ENCODE data around the gene FAM171A1. TPM values are rescaled to one million over a fixed set of nuclear protein-coding genes. Genes with fewer than 3 reads are reported as not detected.

FAM171A1 gene
- total and polyA plus RNA-seq, 5 donors from 2014 or later, result 2.4 to 4.8 (median 4.5) TPM

DNA sequence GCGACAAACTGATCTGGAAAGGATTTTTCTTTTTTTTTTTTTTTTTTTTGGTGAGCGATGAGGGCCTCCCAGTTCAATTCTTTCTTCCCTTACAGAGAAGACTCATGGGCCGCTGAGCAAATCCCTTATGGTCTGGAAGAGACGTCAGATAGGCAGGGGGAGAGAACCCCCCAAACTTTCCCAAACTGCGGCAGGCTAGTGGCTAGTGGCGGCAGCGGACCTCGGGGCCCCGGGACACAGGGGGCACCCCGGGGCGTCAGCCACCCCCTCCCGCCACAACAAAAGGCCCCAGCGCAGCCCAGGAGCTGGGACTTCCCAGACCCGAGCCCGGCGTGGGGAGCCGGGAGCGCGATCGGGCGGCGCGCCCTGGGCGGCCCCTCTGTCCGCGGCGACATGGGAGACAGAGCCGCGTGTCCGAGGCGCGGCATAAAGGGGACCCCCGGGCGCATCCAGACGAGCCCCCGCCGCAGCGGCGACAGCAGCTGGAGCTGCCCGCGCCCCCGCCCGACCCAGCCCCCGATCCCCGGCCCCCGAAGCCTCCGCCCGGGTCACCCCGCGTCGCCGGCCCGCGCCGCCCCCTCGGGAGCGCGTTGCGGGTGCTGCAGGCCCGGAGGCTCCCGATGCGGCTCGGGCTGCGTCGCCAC is 755 bp downstream of the FAM171A1 start:
- H3K4me1 Mint-ChIP-seq, result peaks cover 0 to 8% (median 5%) of the 10 kb centered on the region in 4 donors
- ATAC-seq (ENCODE audit: low read depth in 2 of 2) (peak in 1 of 2 donors; percentile 9), DNase-seq (no peak)
- Histone ChIP-seq H3K4me3 (ENCODE audit: low read depth, low read length) (no peak overlapping the region), H3K9me3 (ENCODE audit: control insufficient read depth in 2 of 2, low read length in 2 of 2) (no peaks in the 10 kb centered on the region), H3K27me3 (ENCODE audit: control insufficient read depth, insufficient read depth, low read length) (peaks cover 37% of the 10 kb centered on the region), H3K27ac (ENCODE audit: insufficient read depth, low read length, poor library complexity, severe bottlenecking) (no peak overlapping the region), H3K4me1 (ENCODE audit: control insufficient read depth, insufficient read depth, low read length, poor library complexity, severe bottlenecking) (peaks cover 7% of the 10 kb centered on the region), H3K36me3 (ENCODE audit: control insufficient read depth, insufficient read depth, low read length) (no peaks in the 10 kb centered on the region)
- H3K27ac Mint-ChIP-seq, result no peak overlapping the region
- H3K36me3 Mint-ChIP-seq, result no peaks in the 10 kb centered on the region
- H3K9me3 Mint-ChIP-seq, result peaks cover 0 to 2% (median 0%) of the 10 kb centered on the region in 7 donors
- peak overlapping the region; percentile 15 to 86 (median 82) for H3K4me3 Mint-ChIP-seq
- peaks cover 79% of the 10 kb centered on the region for H3K27me3 Mint-ChIP-seq

DNA sequence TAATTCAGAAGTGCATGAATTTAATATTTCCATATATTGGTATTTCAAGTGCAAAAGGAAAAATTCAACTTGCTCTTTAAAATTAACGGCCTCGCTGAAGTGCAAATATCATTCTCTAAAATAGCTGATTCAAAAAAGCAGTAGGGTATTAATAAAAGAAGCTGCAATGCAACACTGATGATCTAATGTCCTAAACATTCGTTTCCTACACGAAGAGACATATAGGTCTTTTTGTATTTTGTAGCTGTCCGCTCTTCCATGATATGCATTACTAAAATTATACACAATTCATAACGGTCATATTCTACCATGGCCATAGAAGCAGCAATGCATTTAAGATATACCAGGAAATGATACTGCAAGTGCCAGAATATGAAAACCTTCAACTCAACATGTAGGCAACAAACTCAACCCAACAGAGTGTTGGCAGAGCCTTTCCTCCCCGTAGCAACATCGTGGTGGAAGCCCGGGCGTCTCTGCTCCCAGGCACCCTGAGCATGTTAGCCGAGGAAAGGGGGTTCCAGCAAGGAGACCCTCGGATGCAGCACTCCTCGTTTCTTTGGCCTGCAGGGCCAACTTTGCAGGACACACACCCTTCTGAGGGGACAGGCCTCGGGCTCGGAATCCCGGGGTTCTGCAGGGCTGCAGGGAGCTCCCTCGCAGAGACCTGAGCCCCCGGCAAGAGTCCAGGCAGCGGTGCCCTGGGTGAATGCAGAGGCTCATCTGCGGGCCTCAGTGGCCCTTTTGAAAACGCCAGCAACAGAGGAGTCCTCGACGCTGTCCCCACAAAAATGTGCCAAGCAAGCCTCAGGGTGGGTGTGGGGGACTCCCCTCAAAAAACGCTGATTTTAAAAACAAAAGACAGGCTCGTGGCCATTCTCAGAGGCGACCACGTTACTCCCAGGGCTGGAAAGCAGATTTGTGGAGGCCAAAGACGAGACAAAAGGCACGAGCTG is 1.6 kb downstream of the FAM171A1 start:
- H3K4me3 Mint-ChIP-seq, result peak overlapping the region; percentile 15 to 86 (median 82)
- no peak overlapping the region for H3K4me3 ChIP-seq (ENCODE audit: low read depth, low read length)
- no peaks in the 10 kb centered on the region for H3K9me3 ChIP-seq (ENCODE audit: control insufficient read depth in 2 of 2, low read length in 2 of 2)
- no peak overlapping the region for H3K27ac Mint-ChIP-seq
- H3K36me3 ChIP-seq (ENCODE audit: control insufficient read depth, insufficient read depth, low read length), result no peaks in the 10 kb centered on the region
- peaks cover 7% of the 10 kb centered on the region for H3K4me1 ChIP-seq (ENCODE audit: control insufficient read depth, insufficient read depth, low read length, poor library complexity, severe bottlenecking)
- ATAC-seq (ENCODE audit: low read depth in 2 of 2), result no peak
- no peak overlapping the region for H3K27ac ChIP-seq (ENCODE audit: insufficient read depth, low read length, poor library complexity, severe bottlenecking)
- H3K36me3 Mint-ChIP-seq, result no peaks in the 10 kb centered on the region
- peaks cover 37% of the 10 kb centered on the region for H3K27me3 ChIP-seq (ENCODE audit: control insufficient read depth, insufficient read depth, low read length)
- DNase-seq, result no peak
- peaks cover 0 to 8% (median 5%) of the 10 kb centered on the region in 4 donors for H3K4me1 Mint-ChIP-seq
- peaks cover 83% of the 10 kb centered on the region for H3K27me3 Mint-ChIP-seq
- H3K9me3 Mint-ChIP-seq, result peaks cover 0 to 3% (median 0%) of the 10 kb centered on the region in 7 donors

DNA sequence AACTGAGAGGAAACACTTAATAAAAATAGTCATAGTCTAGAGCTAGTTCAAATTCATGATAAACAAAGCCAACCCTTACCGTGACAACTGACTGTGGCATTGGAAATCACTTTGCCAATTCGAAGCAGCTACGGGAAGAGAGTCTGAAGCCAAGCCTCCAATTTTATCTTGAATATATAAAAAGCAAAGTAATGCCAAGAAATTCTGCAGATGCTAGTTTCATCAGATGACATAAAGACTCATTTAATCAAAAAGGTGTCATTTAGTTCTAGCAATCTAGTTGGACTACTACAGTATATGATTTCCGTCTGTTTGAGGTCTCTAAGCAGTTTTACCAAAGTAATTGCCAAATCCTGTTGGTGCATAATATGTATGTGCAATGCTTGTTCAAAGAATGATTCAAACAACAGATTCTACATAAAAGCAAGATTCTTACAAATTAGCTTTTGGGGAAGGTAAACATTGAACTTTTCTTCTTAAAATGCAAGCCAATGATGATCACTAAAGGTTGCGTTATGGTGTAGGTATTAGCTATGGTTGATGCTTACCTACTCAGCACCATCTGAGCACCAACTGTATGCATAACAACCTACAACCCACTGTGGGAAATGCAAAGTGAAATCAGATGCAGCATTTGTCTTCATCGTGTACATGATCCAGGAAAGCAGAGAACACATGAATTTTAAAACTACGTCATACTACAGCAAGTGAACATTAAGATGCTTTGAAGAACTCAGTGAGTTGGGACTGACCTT is 2.8 kb downstream of the FAM171A1 start:
- ATAC-seq (ENCODE audit: low read depth in 2 of 2), result no peak

GRCh38 chr10:15367296-15368085 is 3.6 kb downstream of the FAM171A1 start:
- Histone ChIP-seq H3K27ac (ENCODE audit: insufficient read depth, low read length, poor library complexity, severe bottlenecking) (no peak overlapping the region), H3K4me3 (ENCODE audit: low read depth, low read length) (no peak overlapping the region), H3K9me3 (ENCODE audit: control insufficient read depth in 2 of 2, low read length in 2 of 2) (no peaks in the 10 kb centered on the region), H3K36me3 (ENCODE audit: control insufficient read depth, insufficient read depth, low read length) (no peaks in the 10 kb centered on the region), H3K27me3 (ENCODE audit: control insufficient read depth, insufficient read depth, low read length) (peaks cover 22% of the 10 kb centered on the region), H3K4me1 (ENCODE audit: control insufficient read depth, insufficient read depth, low read length, poor library complexity, severe bottlenecking) (peaks cover 7% of the 10 kb centered on the region)
- Mint-ChIP-seq H3K4me1 (peaks cover 0 to 6% (median 5%) of the 10 kb centered on the region in 4 donors), H3K4me3 (no peak overlapping the region), H3K36me3 (no peaks in the 10 kb centered on the region), H3K9me3 (peaks cover 0 to 2% (median 0%) of the 10 kb centered on the region in 7 donors), H3K27ac (no peak overlapping the region), H3K27me3 (peaks cover 71% of the 10 kb centered on the region)
- ATAC-seq (ENCODE audit: low read depth in 2 of 2), result no peak
- DNase-seq, result no peak

More for the DNA sequence above, 2.8 kb downstream of the FAM171A1 start:
- no peaks in the 10 kb centered on the region for H3K36me3 Mint-ChIP-seq
- no peak overlapping the region for H3K4me3 ChIP-seq (ENCODE audit: low read depth, low read length)
- DNase-seq, result no peak
- H3K27me3 ChIP-seq (ENCODE audit: control insufficient read depth, insufficient read depth, low read length), result peaks cover 29% of the 10 kb centered on the region
- H3K27ac ChIP-seq (ENCODE audit: insufficient read depth, low read length, poor library complexity, severe bottlenecking), result no peak overlapping the region
- peaks cover 74% of the 10 kb centered on the region for H3K27me3 Mint-ChIP-seq
- H3K4me1 ChIP-seq (ENCODE audit: control insufficient read depth, insufficient read depth, low read length, poor library complexity, severe bottlenecking), result peaks cover 7% of the 10 kb centered on the region
- H3K9me3 Mint-ChIP-seq, result peaks cover 0 to 3% (median 0%) of the 10 kb centered on the region in 7 donors
- H3K36me3 ChIP-seq (ENCODE audit: control insufficient read depth, insufficient read depth, low read length), result no peaks in the 10 kb centered on the region
- H3K9me3 ChIP-seq (ENCODE audit: control insufficient read depth in 2 of 2, low read length in 2 of 2), result no peaks in the 10 kb centered on the region
- H3K27ac Mint-ChIP-seq, result no peak overlapping the region
- peaks cover 0 to 8% (median 5%) of the 10 kb centered on the region in 4 donors for H3K4me1 Mint-ChIP-seq
- peak overlapping the region in 1 of 4 donors; percentile 15 for H3K4me3 Mint-ChIP-seq

GRCh38 chr10:15365692-15366091 is 5.4 kb downstream of the FAM171A1 start:
- H3K9me3 ChIP-seq (ENCODE audit: control insufficient read depth in 2 of 2, low read length in 2 of 2), result no peaks in the 10 kb centered on the region
- peaks cover 0 to 5% (median 1%) of the 10 kb centered on the region in 4 donors for H3K4me1 Mint-ChIP-seq
- no peaks in the 10 kb centered on the region for H3K36me3 ChIP-seq (ENCODE audit: control insufficient read depth, insufficient read depth, low read length)
- H3K4me3 Mint-ChIP-seq, result no peak overlapping the region
- H3K27me3 ChIP-seq (ENCODE audit: control insufficient read depth, insufficient read depth, low read length), result peaks cover 13% of the 10 kb centered on the region
- no peak overlapping the region for H3K4me3 ChIP-seq (ENCODE audit: low read depth, low read length)
- ATAC-seq (ENCODE audit: low read depth in 2 of 2) (no peak), DNase-seq (no peak)
- no peak overlapping the region for H3K27ac Mint-ChIP-seq
- no peak overlapping the region for H3K27ac ChIP-seq (ENCODE audit: insufficient read depth, low read length, poor library complexity, severe bottlenecking)
- no peaks in the 10 kb centered on the region for H3K36me3 Mint-ChIP-seq
- H3K9me3 Mint-ChIP-seq, result peaks cover 0 to 2% (median 0%) of the 10 kb centered on the region in 7 donors
- H3K4me1 ChIP-seq (ENCODE audit: control insufficient read depth, insufficient read depth, low read length, poor library complexity, severe bottlenecking), result peaks cover 3% of the 10 kb centered on the region
- H3K27me3 Mint-ChIP-seq, result peaks cover 58% of the 10 kb centered on the region

- H3K36me3 ChIP-seq (ENCODE audit: control insufficient read depth, insufficient read depth, low read length), result no peaks in the 10 kb centered on the region
- H3K4me1 ChIP-seq (ENCODE audit: control insufficient read depth, insufficient read depth, low read length, poor library complexity, severe bottlenecking), result no peaks in the 10 kb centered on the region
- H3K27ac ChIP-seq (ENCODE audit: insufficient read depth, low read length, poor library complexity, severe bottlenecking), result no peak overlapping the region
- DNase-seq (no peak), ATAC-seq (ENCODE audit: low read depth in 2 of 2) (no peak)
- no peak overlapping the region for H3K27ac Mint-ChIP-seq
- H3K36me3 Mint-ChIP-seq, result no peaks in the 10 kb centered on the region
- peaks cover 0 to 2% (median 0%) of the 10 kb centered on the region in 4 donors for H3K4me1 Mint-ChIP-seq
- peaks cover 0 to 2% (median 0%) of the 10 kb centered on the region in 7 donors for H3K9me3 Mint-ChIP-seq
- H3K9me3 ChIP-seq (ENCODE audit: control insufficient read depth in 2 of 2, low read length in 2 of 2), result no peaks in the 10 kb centered on the region
- H3K4me3 Mint-ChIP-seq, result no peak overlapping the region
- peaks cover 14% of the 10 kb centered on the region for H3K27me3 ChIP-seq (ENCODE audit: control insufficient read depth, insufficient read depth, low read length)
- peaks cover 51% of the 10 kb centered on the region for H3K27me3 Mint-ChIP-seq
- H3K4me3 ChIP-seq (ENCODE audit: low read depth, low read length), result no peak overlapping the region
These were observed 7.1 kb downstream of the FAM171A1 start for GRCh38 chr10:15364001-15364400.

GRCh38 chr10:15363031-15363430 is 8.1 kb downstream of the FAM171A1 start:
- Mint-ChIP-seq H3K9me3 (peaks cover 0 to 2% (median 0%) of the 10 kb centered on the region in 7 donors), H3K4me1 (peaks cover 0 to 2% (median 0%) of the 10 kb centered on the region in 4 donors), H3K36me3 (no peaks in the 10 kb centered on the region), H3K27me3 (peaks cover 44% of the 10 kb centered on the region), H3K27ac (no peak overlapping the region), H3K4me3 (no peak overlapping the region)
- DNase-seq (no peak), ATAC-seq (ENCODE audit: low read depth in 2 of 2) (no peak)
- Histone ChIP-seq H3K27ac (ENCODE audit: insufficient read depth, low read length, poor library complexity, severe bottlenecking) (no peak overlapping the region), H3K4me3 (ENCODE audit: low read depth, low read length) (no peak overlapping the region), H3K27me3 (ENCODE audit: control insufficient read depth, insufficient read depth, low read length) (peaks cover 7% of the 10 kb centered on the region), H3K9me3 (ENCODE audit: control insufficient read depth in 2 of 2, low read length in 2 of 2) (no peaks in the 10 kb centered on the region), H3K36me3 (ENCODE audit: control insufficient read depth, insufficient read depth, low read length) (no peaks in the 10 kb centered on the region), H3K4me1 (ENCODE audit: control insufficient read depth, insufficient read depth, low read length, poor library complexity, severe bottlenecking) (no peaks in the 10 kb centered on the region)
